PFSK-1 (cell line): ENCODE measurements around the gene ERICH4.

ENCODE experiments used
- FOXP2 ChIP-seq: optimal IDR thresholded peaks from 2 replicates; pipeline ENCODE3; 2011; ENCODE audit warnings: borderline replicate concordance, control low read depth, inconsistent platforms; ENCODE audit not compliant: insufficient read depth; ENCODE audit errors: extremely low read length, extremely low read depth
- POLR2AphosphoS5 ChIP-seq: IDR thresholded peaks from 2 replicates; pipeline ENCODE4 v1.6.1; 2012; ENCODE audit warnings: low read depth, mild to moderate bottlenecking, control low read depth, low read length, moderate library complexity
- REST ChIP-seq, 2 experiments: IDR thresholded peaks; 2 replicates each; pipeline versions ENCODE4 v1.6.1 to v1.8.0; 2011 to 2012; ENCODE audit warnings: low read depth in 2 of 2, low read length in 2 of 2, control low read depth in 1 of 2, inconsistent platforms in 1 of 2, mild to moderate bottlenecking in 1 of 2, moderate library complexity in 1 of 2; ENCODE audit not compliant: insufficient read depth in 1 of 2
- SIN3A ChIP-seq: IDR thresholded peaks from 2 replicates; pipeline ENCODE4 v1.6.1; 2012; ENCODE audit warnings: mild to moderate bottlenecking, low read length, moderate library complexity, borderline replicate concordance; ENCODE audit not compliant: insufficient read depth
- TAF1 ChIP-seq: IDR thresholded peaks from 2 replicates; pipeline ENCODE4 v1.6.1; 2012; ENCODE audit warnings: low read length, control low read depth, borderline replicate concordance; ENCODE audit not compliant: insufficient read depth

ERICH4 gene

GRCh38 chr19:41427647-41428480, 15.1 kb upstream of the ERICH4 start:
- TF ChIP-seq REST (IDR thresholded peaks at IDR 0.05; ENCODE audit: insufficient read depth in 1 of 2, low read depth in 2 of 2, low read length in 2 of 2) (no peak), TAF1 (no peak), FOXP2 (no peak), POLR2AphosphoS5 (no peak), SIN3A (no peak)

GRCh38 chr19:41428481-41428859, 14.5 kb upstream of the ERICH4 start:
- TF ChIP-seq SIN3A: no peak
- TF ChIP-seq REST (IDR thresholded peaks at IDR 0.05; ENCODE audit: insufficient read depth in 1 of 2, low read depth in 2 of 2, low read length in 2 of 2): peak in 1 of 2 experiments; percentile 50; a peak in 1 of 4 replicates

- TF ChIP-seq SIN3A (no peak), POLR2AphosphoS5 (no peak; the same call in 1 of the 2 replicates), TAF1 (no peak), REST (IDR thresholded peaks at IDR 0.05; ENCODE audit: insufficient read depth in 1 of 2, low read depth in 2 of 2, low read length in 2 of 2) (no peak), FOXP2 (no peak)
Measured at GRCh38 chr19:41430922-41431321, 12.0 kb upstream of the ERICH4 start.

- no peak; the same call in 1 of the 2 replicates for TF ChIP-seq POLR2AphosphoS5
- TF ChIP-seq FOXP2: no peak
- no peak for TF ChIP-seq REST (IDR thresholded peaks at IDR 0.05; ENCODE audit: insufficient read depth in 1 of 2, low read depth in 2 of 2, low read length in 2 of 2)
- no peak for TF ChIP-seq TAF1
- no peak for TF ChIP-seq SIN3A
Measured at GRCh38 chr19:41431426-41432386, 11.2 kb upstream of the ERICH4 start.
